Measurements from ENCODE around the gene IGF1R. TPM values are rescaled to one million over a fixed set of nuclear protein-coding genes. Genes with fewer than 3 reads are reported as not detected.

The IGF1R gene
- polyA plus RNA-seq, 10 donors = 12.6 to 18.9 (median 17.5) TPM

DNA sequence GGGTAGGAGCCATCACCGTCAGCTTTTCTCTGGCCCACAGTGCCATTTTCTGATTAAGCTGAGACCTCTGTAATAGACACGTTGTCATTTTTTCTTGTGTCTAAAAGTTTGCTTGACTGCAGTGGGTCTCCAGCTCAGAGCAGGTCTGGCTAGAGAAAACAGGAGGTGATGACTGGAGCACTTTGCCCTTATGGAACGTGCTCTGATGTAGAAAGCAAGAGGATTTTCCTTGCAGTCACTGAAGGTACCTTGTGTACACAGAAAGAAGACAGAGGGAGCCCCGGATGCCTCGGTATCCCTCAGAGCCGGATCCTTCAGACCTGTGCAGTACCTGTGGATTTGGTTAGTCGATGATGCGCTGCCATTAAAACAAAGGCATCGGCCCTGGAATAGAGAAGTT lies 76.2 kb downstream of the IGF1R start:
- no peak for DNase-seq

DNA sequence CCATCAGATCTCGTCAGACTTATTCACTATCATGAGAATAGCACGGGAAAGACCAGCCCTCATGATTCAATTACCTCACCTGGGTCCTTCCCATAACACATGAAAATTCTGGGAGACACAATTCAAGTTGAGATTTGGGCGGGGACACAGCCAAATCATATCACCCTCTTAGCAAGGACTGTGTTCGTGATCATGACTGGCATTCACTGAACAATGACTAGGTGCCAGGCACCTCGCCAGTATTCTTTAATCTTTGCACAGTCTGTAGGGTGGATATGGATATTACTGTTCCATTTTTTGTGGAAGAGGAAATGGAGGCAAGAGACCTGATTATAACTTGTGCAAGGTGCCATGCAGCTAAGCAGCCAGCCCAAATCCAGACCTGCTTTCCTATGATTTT lies 77.5 kb downstream of the IGF1R start:
- DNase-seq = no peak

DNA sequence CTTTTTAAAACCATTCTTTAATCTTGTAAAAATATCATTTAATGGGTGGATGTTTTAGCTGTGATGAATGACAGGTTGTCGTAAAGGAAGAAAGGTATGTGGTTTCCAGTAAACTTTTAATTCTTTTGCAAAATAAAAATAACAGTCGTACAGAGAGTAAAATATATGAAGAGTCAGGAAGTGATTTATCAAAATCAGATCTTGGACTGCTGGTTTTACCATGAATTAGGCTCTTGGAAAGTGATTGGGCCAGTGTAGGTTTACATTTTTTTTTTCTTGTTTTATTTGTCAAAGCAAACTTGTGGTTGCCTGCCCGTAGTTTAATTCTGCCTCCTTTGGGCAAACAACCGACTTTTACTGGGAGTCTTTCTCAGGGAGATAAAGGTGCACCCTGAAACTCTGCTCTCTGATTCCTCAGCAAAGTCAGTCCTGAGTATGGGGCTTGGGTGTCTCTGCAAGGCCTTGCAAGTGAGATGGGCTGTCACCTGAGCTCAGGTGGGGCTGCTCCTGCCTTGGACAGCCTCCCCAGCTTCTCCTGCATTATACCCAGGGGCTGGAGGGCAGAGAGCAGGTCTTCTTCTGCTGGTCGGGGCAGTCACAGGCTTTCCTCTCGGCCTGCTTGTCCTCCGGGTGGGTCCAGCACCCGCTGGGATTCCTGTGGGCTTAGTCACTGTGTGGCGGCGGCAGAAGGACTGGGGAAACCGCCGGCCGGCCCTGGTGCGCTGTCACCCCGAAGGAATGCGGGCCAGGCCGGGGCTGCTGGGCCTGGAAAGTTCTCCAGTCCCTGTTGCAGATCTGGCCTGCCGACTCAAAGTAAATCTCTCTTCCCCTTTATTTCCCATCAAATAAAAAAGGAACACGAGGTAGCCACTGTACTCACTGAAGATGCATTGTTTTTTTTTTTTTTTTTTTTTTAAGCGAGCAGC lies 79.0 kb downstream of the IGF1R start:
- peak; percentile 66 to 90 (median 69) for DNase-seq

DNA sequence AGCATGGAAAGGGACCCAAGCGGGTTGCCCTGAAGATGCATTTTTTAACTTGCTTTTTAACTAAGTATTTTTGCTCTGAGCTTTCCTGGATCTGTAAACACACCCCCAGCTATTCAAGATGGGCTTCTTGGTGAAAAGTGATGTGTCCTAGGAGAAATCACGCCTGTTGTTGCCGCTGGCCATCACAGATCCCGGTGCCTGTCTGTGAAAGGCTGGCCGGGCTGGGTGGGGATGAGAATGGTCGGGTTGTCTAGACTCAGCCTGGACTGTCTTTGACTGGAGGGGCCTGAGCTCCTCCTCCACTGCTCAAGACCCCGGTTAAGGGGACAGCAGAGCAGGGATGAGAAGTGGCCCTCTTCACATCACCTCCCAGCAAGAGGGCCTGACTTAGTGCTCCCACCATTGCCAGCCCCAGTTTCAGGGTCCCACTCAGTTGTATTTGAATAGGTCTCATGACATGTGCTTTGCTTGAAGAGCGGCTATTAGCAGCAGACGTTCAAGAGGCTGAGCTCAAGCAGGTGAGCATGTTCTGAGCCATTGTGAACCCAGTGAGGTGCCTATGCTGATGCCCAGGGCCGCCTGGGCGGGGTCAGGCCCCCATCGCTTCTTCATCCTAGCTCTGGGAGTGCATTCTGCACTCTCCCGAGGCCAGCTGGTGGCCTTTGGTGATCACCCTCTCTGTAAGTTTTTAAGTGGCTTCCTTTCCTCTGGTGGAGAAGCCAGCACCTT lies 79.9 kb downstream of the IGF1R start:
- peak in 1 of 3 donors; percentile 36 for DNase-seq

DNA sequence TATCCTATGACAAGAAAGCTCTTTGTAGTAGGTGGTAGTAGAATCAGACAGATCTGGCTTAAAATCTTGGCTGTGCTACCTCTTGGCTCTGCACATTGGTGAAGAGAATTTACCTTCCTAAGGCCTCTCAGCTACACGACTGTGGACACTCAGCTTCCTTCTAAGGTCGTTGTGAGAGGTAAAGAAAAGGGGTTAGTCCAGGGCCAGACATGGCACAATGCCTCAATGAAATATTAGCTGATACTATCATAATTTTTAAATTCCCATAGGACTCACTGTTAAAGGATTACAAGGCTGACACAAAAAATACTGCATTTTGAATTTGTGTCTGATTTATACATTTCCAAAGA lies 80.4 kb downstream of the IGF1R start:
- no peak for DNase-seq

DNA sequence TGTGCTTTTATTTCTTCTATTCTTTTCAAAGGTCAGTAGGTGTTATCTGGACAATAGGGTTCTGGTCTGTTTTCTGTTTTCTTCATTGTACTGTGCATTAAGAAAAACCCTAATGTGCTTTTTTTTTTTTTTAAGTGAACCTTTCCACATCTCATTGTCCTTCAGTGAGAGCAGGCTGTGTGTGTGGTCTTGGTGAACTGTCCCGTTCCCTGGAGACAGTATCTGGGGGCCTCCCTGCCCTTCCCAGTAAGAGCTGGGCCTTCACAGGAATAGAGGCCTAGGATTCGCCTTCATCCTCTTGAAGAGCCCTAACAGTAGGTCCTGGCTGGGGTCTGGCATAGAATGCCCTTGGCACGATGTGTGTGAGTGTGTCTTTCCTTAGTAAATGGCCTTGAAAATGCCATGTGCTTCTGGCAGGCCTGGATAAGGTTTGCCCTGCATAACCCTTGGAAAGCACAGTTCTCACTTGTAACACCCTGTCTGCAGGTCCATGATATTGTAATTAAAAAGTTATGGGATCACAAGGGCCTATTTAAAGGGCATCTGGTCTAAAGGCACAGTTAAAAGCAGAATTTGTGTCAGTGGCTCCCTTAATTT lies 81.2 kb downstream of the IGF1R start:
- no peak for DNase-seq

DNA sequence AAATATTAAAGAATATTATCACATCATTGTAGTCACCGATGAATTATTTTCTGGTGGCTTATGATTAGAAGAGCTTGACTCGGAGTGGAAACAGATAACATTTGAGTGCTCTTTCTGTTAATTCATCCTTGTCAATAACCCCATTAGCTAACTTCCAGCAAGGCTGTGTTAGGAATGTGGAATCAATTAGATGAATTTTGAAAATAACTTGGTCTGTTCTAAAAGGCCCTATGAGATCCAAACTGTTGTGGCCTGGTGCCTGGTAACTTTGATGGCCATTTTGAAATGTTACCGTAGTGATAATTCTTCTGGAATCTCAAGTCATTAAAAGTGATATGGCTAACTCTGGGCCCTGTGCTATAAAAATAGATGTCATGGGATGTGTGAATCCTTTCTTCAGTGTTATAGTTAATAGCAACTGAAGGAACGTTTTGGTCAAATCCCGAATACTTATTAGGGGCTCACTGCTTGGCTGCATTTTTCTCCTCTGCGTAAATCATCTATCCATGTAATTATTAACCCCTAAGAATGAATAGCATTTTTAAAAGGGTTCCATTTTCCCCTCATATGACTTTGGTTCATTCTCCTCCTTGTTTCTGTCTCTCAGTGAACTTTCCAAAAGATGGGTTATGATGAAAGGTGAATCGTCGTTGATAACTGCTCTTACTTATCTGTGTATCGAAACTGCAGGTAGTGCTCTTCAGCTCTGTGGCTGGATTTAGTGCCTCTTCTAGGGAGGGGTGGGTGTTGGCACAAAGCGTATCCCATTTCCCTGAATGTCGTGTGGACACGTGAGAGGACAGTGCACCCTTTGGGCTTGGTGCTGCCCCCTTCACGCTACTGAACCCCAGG lies 82.7 kb downstream of the IGF1R start:
- no peak for DNase-seq

DNA sequence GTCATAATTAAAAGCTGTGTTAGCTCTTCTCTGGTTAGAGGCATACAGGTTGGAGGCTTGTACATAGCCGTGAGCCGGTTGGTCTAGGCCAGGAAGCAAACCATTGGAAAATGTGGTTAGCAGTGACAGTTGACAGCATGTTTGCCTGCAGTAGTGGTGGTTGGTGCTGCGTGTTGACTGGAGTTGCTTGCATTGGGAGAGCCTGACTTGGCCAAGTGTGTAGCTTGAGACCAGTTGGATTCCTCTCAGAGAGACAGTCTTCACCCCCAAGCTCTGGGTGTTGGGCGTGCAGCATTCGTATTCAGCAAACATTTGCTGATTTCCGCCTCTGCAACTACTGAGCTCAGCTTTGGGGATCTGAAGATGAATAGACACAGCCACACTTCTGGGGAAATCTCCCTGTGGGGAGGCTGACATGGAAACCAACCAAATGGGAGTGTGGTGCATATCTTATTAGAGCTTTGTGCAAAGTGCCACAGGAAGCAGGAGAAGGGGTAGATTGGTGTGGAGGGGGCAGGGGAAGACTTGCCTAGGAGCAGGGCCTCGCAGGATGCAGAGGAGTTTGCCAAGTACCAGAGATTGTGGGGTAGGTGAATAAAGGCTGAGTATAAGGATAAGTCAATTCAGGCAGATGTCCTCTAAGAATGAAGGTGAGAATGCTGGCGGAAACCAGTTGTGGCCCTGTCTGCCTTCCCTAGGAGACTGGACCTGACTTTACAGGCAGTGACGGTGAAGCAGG lies 83.5 kb downstream of the IGF1R start:
- no peak for DNase-seq

DNA sequence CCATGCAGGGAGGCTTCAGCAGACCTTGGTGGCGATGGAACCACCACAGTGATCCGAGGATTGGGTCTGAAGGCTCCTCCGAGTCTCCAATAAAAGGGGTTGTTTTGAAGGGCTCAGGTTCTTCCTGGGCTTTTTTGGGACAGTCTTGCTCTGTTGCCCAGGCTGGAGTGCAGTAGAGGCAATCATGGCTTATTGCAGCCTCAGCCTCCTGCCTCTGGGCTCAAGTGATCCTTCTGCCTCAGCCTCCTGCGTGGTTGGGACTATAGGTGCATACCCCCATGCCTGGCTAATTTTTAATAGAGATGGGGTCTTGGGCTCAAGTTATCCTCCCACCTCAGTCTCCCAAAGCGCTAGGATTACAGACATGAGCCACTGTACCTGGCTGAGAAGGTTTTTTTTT lies 84.8 kb downstream of the IGF1R start:
- no peak for DNase-seq

DNA sequence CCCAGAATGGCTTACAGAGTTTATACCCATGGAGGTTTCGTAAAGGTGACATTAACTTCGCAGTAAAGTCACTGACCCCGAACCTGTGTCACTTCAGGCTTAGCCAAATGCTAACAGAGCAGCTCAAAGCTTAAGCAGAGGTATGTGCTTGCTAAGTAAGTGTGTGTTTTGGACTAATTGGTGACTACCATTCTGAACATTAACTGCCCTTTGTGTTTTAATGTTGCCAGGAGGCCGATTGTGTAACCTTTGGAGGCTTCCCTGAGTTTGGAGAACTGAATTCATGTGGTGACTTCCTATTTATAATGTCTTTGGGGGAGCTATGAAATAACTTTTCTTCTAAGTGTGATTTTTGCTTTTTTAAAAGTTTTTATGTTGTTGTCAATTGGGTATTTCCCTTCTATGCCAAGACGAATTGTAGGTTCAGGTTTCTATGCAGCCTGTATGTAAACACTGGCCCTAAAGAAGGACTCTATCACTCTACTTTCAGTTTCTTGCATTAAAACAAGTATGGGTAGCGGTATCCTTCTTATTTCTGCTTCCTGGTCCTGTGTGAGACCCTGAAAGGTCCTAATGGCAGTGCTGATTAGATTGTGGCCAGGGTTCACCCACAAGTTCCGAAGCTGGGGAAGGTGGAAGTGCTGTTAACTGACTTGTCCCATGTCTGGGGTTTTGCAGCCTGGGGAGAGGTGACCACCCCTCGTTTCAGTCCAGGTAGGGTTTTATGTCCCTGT lies 86.3 kb downstream of the IGF1R start:
- no peak for DNase-seq

DNA sequence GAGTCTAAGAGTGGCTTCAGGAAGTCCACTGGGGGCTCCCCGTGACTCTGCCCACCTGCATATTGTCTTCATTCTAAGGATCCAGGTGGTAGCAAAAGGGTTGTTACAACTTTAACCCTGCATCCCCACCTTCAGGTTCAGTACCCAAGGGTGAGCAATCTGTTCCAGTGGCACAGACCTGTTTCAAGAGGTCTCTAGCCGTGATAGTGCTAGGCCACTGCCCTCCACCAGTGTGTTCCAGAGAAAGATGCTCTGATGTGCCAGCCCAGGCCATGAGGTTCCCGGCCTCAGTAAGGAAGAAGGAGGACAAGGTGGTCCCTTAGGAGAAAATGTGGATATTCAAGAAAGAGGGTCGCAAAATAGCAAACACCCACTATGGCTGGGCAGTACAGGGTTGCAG lies 87.0 kb downstream of the IGF1R start:
- DNase-seq = no peak

DNA sequence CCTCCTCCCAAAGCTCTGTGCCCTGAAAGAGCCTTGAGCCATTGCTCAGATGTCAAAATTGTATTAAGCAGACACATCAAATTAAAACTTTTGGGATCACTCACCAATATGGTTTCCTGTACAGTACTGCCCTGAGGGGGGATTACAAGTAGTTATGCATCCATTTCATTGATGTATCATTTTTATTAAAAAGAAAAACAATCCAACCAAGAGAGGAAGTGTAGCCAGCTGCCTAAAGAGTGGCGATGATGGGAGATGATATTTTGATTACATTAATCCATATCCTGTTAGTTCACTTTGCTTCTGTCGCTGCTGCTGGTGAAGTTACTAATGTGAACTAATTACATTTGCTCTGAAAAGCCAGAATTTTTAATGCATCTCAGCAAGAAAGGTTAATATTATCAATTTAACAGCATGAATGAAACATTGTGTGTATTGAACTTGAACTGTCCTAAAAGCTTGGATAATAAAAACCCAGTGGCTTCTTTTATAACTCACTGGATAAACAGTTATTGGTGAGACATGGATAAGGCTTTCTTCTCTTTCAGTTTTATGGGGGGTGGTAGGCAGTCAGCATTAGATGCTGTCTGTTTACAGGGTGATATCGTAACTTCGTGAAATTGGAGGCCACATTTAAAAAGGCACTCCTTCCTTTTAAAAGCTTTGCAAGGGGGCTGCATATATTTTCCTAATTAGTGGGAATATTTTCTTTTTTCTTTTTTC lies 87.7 kb downstream of the IGF1R start:
- no peak for DNase-seq

DNA sequence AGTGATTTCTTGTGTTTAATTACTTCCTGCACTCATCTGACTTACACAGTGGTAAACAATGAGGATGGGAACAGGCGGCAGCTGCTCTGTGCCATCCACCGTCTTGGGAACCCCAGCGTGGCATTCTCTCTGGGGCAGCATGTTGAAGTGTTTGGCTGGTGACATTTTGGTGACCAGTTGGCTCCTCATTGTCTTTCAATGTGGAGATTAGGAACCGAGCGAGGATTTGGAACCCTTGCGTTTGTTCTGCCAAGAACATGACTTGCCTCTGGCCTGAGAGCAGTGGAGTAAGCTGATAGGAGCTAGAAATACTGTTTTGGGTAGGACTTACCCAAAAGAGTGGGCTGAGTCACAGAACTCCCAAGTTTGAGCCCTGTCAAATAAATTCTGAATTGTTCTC lies 88.8 kb downstream of the IGF1R start:
- no peak for DNase-seq

DNA sequence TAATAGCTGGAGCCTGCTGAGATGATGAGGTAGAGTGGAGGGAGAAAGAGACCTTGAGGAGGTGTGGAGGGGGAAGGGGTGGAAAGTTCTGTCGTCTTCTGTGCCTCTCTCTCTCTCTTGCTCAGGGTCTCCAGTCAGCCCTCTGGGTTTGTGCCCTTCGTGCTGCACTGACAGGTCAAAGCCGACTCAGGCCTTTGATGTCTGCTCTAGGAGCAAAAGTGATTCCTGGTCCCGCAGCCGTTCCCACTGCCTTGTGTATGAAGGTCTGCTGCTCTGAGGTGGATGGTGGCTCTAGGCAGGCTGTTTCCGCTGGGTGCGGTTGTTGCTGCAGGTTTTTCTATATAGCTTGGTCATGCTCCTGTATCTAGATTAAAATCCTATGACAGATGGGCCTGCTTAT lies 89.4 kb downstream of the IGF1R start:
- DNase-seq = no peak

DNA sequence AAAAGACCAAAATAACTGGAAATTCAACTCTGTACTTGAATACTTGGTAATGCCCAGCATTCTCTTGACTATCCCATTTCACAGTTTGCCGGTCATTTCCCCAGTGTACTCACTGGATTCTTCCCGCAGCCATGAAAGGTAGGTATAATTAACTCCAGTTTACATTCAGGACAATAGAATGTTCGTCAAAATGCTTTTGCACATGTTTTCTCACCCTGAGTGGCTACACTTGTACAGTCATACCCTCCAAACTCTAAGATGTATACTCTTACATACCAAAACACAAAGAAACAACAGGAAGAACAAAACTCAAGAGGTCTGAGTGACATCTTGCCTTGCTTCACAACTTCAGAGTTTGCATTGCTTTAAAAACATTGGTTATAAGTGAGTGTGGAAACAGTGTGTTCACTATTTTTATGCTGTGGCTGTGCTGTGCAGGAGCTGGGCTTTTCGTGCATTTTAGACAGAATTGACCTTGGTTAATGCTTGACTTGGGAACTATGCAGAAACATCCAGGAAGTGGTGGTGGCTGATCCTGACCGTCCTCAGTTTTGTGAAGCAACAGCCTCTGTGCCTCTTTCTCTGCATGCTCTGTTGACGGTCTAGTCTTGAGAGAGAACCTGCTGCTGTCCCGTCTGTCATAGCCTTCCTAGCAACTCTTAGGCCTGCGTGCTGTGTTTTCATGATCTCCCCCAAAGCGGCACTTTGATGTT lies 90.5 kb downstream of the IGF1R start:
- DNase-seq = no peak

DNA sequence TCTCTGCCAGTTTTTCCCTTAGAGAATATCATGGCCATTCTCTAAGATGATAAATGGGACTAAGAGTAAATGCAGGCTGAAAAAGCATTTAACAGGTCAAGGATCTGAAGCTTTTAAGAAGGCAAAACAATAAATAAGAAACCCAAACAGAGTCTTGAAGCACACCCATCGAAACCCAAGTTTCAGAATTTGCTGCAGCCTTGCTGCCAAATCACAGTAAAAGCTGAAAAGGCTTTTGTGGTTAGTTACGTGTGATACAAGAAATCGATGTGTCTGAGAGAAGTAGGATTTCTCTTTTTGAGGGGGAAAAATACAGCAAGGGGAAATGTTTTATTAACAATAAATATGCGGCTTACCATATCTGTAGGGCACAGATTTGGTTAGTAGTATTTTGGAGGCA lies 92.0 kb downstream of the IGF1R start:
- no peak for DNase-seq

DNA sequence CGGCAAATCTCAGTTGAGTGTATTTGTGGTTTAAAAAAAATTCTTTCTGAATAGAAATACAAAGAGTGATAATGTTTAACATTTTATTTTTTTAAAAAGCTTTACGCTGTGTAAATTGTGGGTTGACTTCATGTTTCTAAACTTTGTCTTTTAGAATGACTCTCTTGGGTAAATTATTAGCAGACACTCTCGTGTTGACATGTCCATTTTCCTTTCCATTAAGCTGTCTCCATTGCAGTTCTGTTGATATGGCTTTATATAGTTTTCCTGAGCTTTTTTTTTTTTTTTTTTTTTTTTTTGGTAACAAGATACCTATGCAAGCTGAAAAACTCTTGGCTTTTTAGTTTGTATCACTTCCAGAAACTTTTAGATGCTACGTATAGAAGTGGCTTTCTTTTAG lies 92.6 kb downstream of the IGF1R start:
- DNase-seq = no peak

DNA sequence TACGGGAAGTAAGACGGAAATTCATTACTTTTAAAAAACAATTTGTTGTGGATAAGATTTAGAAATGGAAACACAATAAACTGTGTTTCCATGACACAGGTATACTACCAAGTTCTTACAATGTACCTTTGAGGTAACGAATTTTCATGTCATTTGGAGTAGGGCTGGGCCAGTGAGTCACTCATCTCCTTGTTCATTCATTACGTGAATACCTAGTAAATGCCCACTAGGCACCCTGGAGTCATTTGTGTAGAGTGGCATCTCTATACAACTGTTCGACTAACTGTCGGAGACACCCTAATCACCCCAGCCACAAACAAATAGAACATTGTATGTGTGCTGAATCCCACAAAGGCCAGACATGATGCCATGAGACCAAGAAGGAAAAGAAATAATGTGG lies 94.8 kb downstream of the IGF1R start:
- DNase-seq = no peak

DNA sequence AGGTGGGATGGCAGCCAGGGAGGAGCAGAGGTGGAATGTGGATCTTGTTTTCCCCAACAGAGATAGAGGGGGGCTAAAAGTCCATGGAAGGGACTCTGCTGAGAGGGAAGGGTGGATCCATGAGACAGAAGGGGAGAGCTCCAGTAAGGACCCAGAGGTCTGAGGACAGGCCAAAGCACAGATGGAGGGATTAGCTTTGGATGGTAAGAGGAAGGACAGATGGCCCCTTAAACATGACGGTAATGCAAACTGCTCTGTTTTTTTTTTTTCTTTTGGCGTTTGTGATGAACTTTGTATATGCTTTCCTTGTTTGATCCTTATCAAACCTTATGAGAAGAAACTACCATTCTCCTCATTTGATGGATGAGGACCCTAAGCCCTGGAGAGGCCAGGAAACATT lies 96.2 kb downstream of the IGF1R start:
- DNase-seq = no peak

Measured in muscle of back (tissue), 11 donors.